Fibroblast of mammary gland (primary cell): ENCODE measurements around the gene FSTL4.

ENCODE experiments used
- DNase-seq: peaks from one replicate; pipeline ENCODE4 v3.0.0-alpha.2; 2010; ENCODE audit warnings: low read depth
- H3K4me3 ChIP-seq: 2 replicates; pipeline ENCODE4 v1.5.1; 2011; ENCODE audit warnings: low read depth, mild to moderate bottlenecking, low read length, moderate library complexity; ENCODE audit not compliant: control insufficient read depth
- CTCF ChIP-seq: conservative IDR thresholded peaks from 2 replicates; pipeline ENCODE4 v1.5.1; 2011; ENCODE audit warnings: low read depth, low read length, inconsistent platforms; ENCODE audit not compliant: control insufficient read depth, insufficient read depth

Gene FSTL4

DNA sequence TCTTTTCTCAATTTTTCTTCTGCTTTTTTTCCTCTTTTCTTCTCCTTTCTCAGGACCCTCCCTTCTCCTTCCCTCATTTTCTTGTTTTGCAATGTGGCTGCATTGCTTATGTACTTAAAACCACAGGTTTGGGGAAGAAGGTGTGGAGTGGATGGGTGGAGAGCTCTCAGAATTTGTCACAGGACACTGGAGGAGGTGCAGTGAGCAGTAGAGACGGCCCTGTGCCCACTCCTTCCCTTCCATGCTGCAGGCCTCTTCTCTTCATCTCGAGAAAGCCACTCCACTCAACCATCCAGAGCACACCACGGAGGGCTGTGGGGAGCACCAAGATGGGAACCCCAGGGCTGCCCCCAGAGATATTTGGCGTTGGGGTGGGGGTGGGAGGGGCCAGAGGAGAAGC is 92.3 kb downstream of the FSTL4 start:
- no peak for DNase-seq
- no peak overlapping the region for H3K4me3 ChIP-seq

GRCh38 chr5:133519191-133519590 is 93.2 kb downstream of the FSTL4 start:
- no peak for TF ChIP-seq CTCF
- no peak overlapping the region for H3K4me3 ChIP-seq
- DNase-seq: no peak

More for the DNA sequence above, 92.3 kb downstream of the FSTL4 start:
- no peak for TF ChIP-seq CTCF

- no peak overlapping the region for H3K4me3 ChIP-seq
- TF ChIP-seq CTCF: no peak
- no peak for DNase-seq
Measured at GRCh38 chr5:133514456-133514855, 97.9 kb downstream of the FSTL4 start.

DNA sequence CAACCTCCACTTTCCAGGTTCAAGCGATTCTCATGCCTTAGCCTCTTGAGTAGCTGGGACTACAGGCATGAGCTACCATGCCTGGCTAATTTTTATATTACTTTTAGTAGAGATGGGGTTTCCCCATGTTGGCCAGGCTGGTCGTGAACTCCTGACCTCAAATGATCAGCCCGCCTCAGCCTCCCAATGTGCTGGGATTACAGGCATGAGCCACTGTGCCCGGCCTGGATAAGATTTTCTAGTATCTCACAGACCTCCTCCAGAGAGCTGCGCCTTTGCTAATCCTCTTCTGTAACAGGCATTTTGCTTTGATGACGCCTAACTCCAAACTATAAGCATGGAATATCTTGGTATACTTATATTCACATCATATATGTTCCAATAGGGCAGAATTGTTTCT is 99.4 kb downstream of the FSTL4 start:
- DNase-seq: no peak
- TF ChIP-seq CTCF: no peak
- H3K4me3 ChIP-seq: no peak overlapping the region

- H3K4me3 ChIP-seq: no peak overlapping the region
- TF ChIP-seq CTCF: no peak
- no peak for DNase-seq
Measured at GRCh38 chr5:133511653-133512235, 100.6 kb downstream of the FSTL4 start.

DNA sequence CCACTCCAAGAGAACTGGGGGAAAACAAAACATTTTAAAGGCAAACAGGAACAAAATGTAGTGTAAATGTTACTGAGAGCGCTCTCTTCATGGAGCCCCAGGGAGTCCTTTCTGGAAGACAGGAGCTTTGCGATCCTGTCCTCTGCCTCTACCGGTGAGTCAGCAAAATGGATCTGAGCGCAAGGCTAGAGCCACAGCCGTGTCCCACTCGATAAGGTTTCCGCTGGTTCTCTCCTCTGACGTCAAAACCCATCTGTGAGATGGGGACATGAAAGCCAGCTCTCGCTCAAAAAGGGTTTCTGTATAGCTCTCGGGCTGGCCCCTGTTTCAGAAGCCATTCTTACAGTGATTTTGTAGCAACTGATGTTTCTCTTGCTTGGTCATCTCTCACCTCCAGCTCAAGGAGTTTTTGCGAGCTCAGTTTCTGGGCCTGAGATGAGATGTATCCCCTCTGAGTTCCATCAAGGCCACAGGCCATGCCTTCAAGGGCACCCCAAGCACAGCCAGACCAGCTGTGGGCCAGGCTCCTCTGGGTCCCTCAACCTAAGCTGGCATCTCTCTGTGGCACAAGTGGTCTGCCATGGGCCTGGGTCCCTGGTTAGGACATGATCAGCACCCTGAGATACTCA is 101.6 kb downstream of the FSTL4 start:
- no peak for DNase-seq
- no peak overlapping the region for H3K4me3 ChIP-seq
- no peak for TF ChIP-seq CTCF
